SJSA1 (cell line): Measurements from ENCODE around the gene COL16A1. TPM values are rescaled to one million over a fixed set of nuclear protein-coding genes. Genes with fewer than 3 reads are reported as not detected.

Experiments used
- DNase-seq, 2 experiments: peaks; one replicate each; pipeline ENCODE4 v3.0.0-alpha.2; 2015 to 2020; ENCODE audit warnings: low spot score in 2 of 2, low read depth in 1 of 2
- H3K27ac ChIP-seq: fragments of 250-450 bp; sonication (Bioruptor Pico); 2 replicates; pipeline ENCODE4 v1.5.1; 2020; ENCODE audit warnings: mild to moderate bottlenecking, moderate library complexity
- H3K27me3 ChIP-seq: fragments of 250-450 bp; sonication (Bioruptor Pico); replicated peaks from 2 replicates; pipeline ENCODE4 v1.5.1; 2020; ENCODE audit warnings: mild to moderate bottlenecking, moderate library complexity
- H3K36me3 ChIP-seq: fragments of 250-450 bp; sonication (Bioruptor Pico); 2 replicates; pipeline ENCODE4 v1.5.1; 2020; ENCODE audit warnings: mild to moderate bottlenecking
- H3K4me1 ChIP-seq: fragments of 250-450 bp; sonication (Bioruptor Pico); replicated peaks from 2 replicates; pipeline ENCODE4 v1.6.1; 2021; ENCODE audit warnings: mild to moderate bottlenecking
- H3K4me3 ChIP-seq: fragments of 250-450 bp; sonication (Bioruptor Pico); 2 replicates; pipeline ENCODE4 v1.5.1; 2020; ENCODE audit warnings: mild to moderate bottlenecking
- H3K9me3 ChIP-seq: fragments of 250-450 bp; sonication (Bioruptor Pico); replicated peaks from 2 replicates; pipeline ENCODE4 v1.5.1; 2020; ENCODE audit warnings: mild to moderate bottlenecking
- total RNA-seq: library from RNA; depleted of rRNA; stranded (reverse); fragments of >200 nt; shearing (Covaris generic); gene quantifications from 2 replicates; pipeline ENCODE4 v1.2.3, GENCODE V29; 2014

The COL16A1 gene
- total RNA-seq, 1 experiment from 2014 or later = 365 TPM

GRCh38 chr1:31668303-31668883 lies 35.4 kb downstream of the COL16A1 start:
- Histone ChIP-seq H3K36me3 (peaks cover 94% of the 10 kb centered on the region), H3K4me3 (no peak overlapping the region), H3K4me1 (peaks cover 37% of the 10 kb centered on the region), H3K27me3 (no peaks in the 10 kb centered on the region), H3K9me3 (no peaks in the 10 kb centered on the region), H3K27ac (no peak overlapping the region)
- DNase-seq = no peak

GRCh38 chr1:31667065-31667785 lies 36.6 kb downstream of the COL16A1 start:
- no peak overlapping the region for H3K27ac ChIP-seq
- DNase-seq = no peak
- H3K27me3 ChIP-seq = no peaks in the 10 kb centered on the region
- H3K4me1 ChIP-seq = peaks cover 37% of the 10 kb centered on the region
- H3K4me3 ChIP-seq = no peak overlapping the region
- H3K9me3 ChIP-seq = no peaks in the 10 kb centered on the region
- peaks cover 92% of the 10 kb centered on the region for H3K36me3 ChIP-seq

DNA sequence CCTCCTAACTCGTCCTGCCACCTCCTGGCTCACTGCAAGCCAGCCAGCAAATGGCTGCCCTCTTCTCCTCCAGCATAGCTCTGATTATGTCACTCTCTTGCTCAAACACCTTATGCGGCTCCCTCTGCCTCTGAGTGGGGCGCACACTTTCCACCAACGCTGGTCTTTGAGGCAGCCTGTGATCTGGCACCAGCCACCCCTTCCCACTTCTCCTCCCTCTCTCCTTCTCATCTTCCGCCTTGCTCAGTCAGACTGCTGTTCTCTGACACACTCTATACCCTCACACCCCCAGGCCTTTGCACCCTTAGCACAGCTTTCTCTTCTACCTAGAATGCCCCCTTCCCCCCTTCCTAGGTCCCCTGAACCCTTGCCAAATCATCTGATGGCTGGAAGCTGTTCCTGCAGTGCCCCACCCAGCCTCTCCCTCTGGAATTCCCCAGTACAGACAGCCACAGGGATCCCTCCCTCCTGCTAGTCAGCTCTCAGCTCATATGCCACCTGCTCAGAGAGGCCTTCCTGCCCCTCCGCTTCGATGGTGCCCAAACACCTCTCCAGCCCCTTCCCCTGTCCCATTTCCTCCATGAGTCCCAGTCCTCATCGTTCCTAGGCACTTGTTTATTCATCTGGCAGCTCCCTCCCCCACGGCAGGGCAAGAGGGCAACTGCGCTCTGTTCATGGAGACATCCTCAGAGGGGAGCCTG lies 37.4 kb downstream of the COL16A1 start:
- Histone ChIP-seq H3K4me3 (no peak overlapping the region), H3K36me3 (peaks cover 92% of the 10 kb centered on the region), H3K27ac (peak overlapping the region; percentile 57; the same call in 1 of the 2 replicates), H3K27me3 (no peaks in the 10 kb centered on the region), H3K9me3 (no peaks in the 10 kb centered on the region), H3K4me1 (peaks cover 37% of the 10 kb centered on the region)
- peak; percentile 50 to 68 for DNase-seq

GRCh38 chr1:31665234-31665878 lies 38.5 kb downstream of the COL16A1 start:
- H3K4me3 ChIP-seq = no peak overlapping the region
- H3K27ac ChIP-seq = peak overlapping the region; percentile 57
- peak; percentile 76 to 89 for DNase-seq
- H3K9me3 ChIP-seq = no peaks in the 10 kb centered on the region
- no peaks in the 10 kb centered on the region for H3K27me3 ChIP-seq
- H3K36me3 ChIP-seq = peaks cover 92% of the 10 kb centered on the region
- peaks cover 37% of the 10 kb centered on the region for H3K4me1 ChIP-seq

DNA sequence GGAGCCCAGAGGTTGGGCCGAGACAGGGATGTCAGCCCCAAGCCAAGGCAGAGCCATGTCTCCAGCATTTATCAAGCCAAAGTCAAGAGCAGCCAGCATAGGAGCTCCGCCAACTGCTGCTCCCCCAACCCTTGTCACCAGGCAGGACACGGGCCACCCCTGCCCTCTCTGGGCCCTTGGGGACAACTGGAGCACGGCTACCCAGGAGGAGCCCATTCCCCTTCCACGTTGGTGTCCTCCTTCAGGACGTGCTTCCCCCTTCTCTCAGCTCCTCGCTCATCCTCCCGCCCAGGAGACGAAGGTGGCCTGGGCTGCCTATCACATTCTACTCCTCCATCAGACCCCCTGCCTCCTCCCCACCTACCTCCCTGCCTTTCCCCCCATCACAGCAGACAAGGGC lies 39.3 kb downstream of the COL16A1 start:
- Histone ChIP-seq H3K4me3 (no peak overlapping the region), H3K27ac (peak overlapping the region; percentile 57), H3K4me1 (peaks cover 37% of the 10 kb centered on the region), H3K36me3 (peaks cover 90% of the 10 kb centered on the region), H3K27me3 (no peaks in the 10 kb centered on the region), H3K9me3 (no peaks in the 10 kb centered on the region)
- peak in 1 of 2 experiments; percentile 15 for DNase-seq

DNA sequence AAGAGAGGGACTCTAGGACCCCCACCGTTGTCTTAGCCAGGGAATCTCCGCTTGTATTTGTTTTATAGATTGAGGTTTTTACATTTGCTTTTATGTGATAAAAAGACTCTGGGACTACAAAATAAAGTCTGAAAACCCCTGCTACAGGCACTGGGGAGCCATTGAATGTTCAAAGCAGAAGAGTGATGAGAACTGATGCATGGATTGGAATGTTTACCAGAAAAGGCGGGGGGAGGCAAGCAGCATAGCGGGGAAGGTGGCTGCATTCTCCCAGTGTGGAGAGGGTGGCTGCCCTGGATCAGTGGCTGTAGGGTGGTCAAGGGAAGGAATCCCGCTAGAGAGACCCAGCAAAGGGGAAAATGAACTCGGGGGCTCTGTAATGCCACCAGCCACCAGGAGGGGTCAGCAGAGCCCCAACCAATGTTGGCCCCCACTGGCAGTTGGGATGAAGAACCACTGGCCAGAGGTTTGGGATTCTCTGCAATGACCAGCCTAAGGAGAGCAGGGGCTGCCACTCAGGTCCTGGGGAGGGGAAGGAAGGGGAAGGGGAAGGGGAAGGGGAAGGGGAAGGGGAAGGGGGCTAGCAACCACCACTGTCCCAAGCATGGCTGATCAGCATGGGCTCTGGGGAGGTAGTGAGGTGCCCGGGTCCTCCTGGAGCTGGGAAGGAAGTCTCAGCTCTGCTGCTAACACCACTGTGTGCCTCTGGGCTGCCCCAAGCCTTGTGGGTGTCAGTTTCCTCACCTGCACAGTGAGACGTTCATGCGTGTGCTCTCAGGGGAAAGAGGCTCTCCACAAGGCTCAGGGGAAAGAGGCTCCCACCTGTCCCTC lies 40.0 kb downstream of the COL16A1 start:
- H3K27me3 ChIP-seq = no peaks in the 10 kb centered on the region
- H3K27ac ChIP-seq = peak overlapping the region; percentile 57
- H3K9me3 ChIP-seq = no peaks in the 10 kb centered on the region
- peaks cover 37% of the 10 kb centered on the region for H3K4me1 ChIP-seq
- DNase-seq = peak; percentile 45 to 70
- peaks cover 90% of the 10 kb centered on the region for H3K36me3 ChIP-seq
- no peak overlapping the region for H3K4me3 ChIP-seq

GRCh38 chr1:31662463-31662862 lies 41.4 kb downstream of the COL16A1 start:
- Histone ChIP-seq H3K4me1 (peaks cover 35% of the 10 kb centered on the region), H3K27ac (no peak overlapping the region), H3K4me3 (no peak overlapping the region), H3K9me3 (no peaks in the 10 kb centered on the region), H3K36me3 (peaks cover 94% of the 10 kb centered on the region), H3K27me3 (no peaks in the 10 kb centered on the region)
- no peak for DNase-seq

- Histone ChIP-seq H3K4me1 (peaks cover 29% of the 10 kb centered on the region), H3K27me3 (no peaks in the 10 kb centered on the region), H3K4me3 (no peak overlapping the region), H3K9me3 (no peaks in the 10 kb centered on the region), H3K27ac (no peak overlapping the region), H3K36me3 (peaks cover 94% of the 10 kb centered on the region)
- no peak for DNase-seq
Observed at GRCh38 chr1:31661856-31662255, 42.0 kb downstream of the COL16A1 start.

GRCh38 chr1:31660871-31661455 lies 42.9 kb downstream of the COL16A1 start:
- Histone ChIP-seq H3K27ac (no peak overlapping the region), H3K36me3 (peaks cover 96% of the 10 kb centered on the region), H3K4me3 (no peak overlapping the region), H3K27me3 (no peaks in the 10 kb centered on the region), H3K9me3 (no peaks in the 10 kb centered on the region), H3K4me1 (peaks cover 20% of the 10 kb centered on the region)
- no peak for DNase-seq

DNA sequence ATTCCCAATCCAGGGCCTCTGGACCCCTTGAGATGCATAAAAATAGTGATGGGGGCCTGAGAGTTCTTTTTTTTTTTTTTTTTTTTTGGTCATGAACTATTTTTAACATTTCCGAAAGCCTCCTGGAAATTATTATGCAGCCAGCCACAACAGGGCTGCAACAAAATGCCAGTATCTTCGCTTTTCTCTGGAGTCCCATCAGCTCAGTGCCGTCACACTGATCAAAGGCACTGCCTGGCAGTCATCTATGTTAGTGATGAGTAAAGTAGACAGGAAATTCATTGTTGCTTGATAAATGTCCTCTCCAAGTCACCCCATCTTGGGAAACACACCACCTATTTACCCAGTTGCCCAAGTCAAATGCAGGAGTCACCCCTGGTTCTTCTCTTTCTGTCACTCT lies 43.9 kb downstream of the COL16A1 start:
- Histone ChIP-seq H3K4me3 (no peak overlapping the region), H3K36me3 (peaks cover 96% of the 10 kb centered on the region), H3K27ac (no peak overlapping the region), H3K9me3 (no peaks in the 10 kb centered on the region), H3K4me1 (peaks cover 9% of the 10 kb centered on the region), H3K27me3 (no peaks in the 10 kb centered on the region)
- DNase-seq = no peak

- Histone ChIP-seq H3K27ac (no peak overlapping the region), H3K36me3 (peaks cover 94% of the 10 kb centered on the region), H3K4me3 (no peak overlapping the region), H3K9me3 (no peaks in the 10 kb centered on the region), H3K27me3 (no peaks in the 10 kb centered on the region), H3K4me1 (no peaks in the 10 kb centered on the region)
- DNase-seq = no peak
Observed at GRCh38 chr1:31658721-31659120, 45.1 kb downstream of the COL16A1 start.

GRCh38 chr1:31657972-31658510 lies 45.8 kb downstream of the COL16A1 start:
- Histone ChIP-seq H3K36me3 (peaks cover 94% of the 10 kb centered on the region), H3K9me3 (no peaks in the 10 kb centered on the region), H3K4me3 (no peak overlapping the region), H3K27me3 (no peaks in the 10 kb centered on the region), H3K4me1 (no peaks in the 10 kb centered on the region), H3K27ac (no peak overlapping the region)
- DNase-seq = no peak
